HFF-Myc (cell line): ENCODE measurements around the gene SERPINA12.
"Not testable (repeated sequence)": the region's sequence is repeated elsewhere in the genome, so short reads cannot be mapped to it uniquely, and the experiment has no call there.

Source experiments
- DNase-seq: peaks from one replicate; pipeline ENCODE4 v3.0.0-alpha.2; 2011; ENCODE audit warnings: low read depth; ENCODE audit errors: extremely low read depth
- H3K4me3 ChIP-seq: replicated peaks from 2 replicates; pipeline ENCODE4 v1.5.1; 2011; ENCODE audit warnings: low read depth, mild to moderate bottlenecking, control low read depth, low read length
- TF ChIP-seq, protein P1 (sequence below): IDR thresholded peaks from 2 replicates; pipeline ENCODE4 v1.5.1; 2012; ENCODE audit warnings: mild to moderate bottlenecking, low read depth, low read length, control low read depth; ENCODE audit errors: missing control alignments

Gene SERPINA12

DNA sequence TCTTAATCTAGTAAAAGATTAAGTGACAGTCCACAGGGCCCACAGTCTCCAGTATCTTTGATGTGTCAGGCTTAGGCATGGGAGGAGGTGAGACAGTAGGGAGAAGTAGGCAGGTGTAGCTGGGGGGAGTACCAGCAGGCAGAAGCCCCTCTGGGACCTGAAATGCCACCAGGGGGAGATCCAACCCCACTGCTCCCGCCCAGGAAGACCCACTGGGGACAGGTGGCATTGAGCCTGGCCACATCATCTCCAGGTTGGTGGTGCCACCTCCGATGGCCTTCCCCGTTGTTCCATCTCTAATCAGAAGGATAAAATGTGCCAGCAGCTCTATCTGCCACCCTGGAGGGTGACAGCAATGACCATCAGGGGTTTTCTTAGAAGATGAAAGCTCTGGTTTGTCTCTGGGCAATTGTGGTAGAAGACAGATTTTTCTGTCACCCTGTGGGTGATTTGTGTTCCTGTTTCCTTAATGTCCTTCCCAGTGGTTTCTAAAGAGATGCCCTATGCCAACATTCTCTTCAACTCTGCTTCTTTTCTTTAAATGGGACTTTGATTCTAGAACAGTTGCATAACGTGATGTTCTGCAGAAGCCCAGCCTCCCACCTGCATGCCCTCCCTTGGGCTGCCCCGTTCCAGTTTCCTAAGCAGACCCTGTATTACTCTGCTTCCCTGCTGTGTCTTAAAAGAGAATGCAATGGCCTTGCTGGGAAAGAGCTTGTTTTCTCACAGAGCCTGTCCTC is 12.3 kb upstream of the SERPINA12 start:
- TF ChIP-seq, protein P1, sequence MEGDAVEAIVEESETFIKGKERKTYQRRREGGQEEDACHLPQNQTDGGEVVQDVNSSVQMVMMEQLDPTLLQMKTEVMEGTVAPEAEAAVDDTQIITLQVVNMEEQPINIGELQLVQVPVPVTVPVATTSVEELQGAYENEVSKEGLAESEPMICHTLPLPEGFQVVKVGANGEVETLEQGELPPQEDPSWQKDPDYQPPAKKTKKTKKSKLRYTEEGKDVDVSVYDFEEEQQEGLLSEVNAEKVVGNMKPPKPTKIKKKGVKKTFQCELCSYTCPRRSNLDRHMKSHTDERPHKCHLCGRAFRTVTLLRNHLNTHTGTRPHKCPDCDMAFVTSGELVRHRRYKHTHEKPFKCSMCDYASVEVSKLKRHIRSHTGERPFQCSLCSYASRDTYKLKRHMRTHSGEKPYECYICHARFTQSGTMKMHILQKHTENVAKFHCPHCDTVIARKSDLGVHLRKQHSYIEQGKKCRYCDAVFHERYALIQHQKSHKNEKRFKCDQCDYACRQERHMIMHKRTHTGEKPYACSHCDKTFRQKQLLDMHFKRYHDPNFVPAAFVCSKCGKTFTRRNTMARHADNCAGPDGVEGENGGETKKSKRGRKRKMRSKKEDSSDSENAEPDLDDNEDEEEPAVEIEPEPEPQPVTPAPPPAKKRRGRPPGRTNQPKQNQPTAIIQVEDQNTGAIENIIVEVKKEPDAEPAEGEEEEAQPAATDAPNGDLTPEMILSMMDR: no peak
- no peak for DNase-seq

DNA sequence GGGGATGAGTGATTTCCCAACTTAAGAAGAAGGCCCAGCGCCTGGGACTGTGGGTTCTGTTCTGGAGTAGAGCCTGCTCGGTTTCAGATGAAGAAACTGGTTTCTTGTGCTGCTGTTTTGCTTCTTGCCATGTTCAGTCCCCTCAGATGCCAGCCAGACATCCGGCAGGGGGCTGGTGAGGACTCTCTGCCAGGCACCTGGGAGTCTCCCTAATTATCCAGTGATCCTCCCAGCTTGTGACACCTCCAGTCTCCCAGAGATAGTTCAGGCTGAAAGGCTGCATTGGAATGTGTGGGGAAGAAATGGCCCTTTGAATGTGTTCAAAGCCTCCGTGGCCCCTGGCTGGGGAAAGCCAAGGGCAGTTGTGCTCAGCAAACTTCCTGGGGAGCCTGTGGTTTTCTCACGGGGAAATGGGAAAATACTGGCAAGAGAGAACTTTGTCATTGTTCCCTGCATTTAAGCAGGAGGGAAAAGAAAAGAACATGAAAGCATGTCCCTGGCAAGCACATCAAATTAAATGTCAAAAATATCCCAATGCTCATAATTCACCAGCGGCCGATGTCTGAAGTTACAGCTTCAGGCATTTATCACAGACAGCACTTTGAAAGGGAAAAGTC is 8.5 kb upstream of the SERPINA12 start:
- TF ChIP-seq, protein P1: no peak
- no peak overlapping the region for H3K4me3 ChIP-seq
- no peak for DNase-seq

More for the DNA sequence above, 12.3 kb upstream of the SERPINA12 start:
- no peak overlapping the region for H3K4me3 ChIP-seq

DNA sequence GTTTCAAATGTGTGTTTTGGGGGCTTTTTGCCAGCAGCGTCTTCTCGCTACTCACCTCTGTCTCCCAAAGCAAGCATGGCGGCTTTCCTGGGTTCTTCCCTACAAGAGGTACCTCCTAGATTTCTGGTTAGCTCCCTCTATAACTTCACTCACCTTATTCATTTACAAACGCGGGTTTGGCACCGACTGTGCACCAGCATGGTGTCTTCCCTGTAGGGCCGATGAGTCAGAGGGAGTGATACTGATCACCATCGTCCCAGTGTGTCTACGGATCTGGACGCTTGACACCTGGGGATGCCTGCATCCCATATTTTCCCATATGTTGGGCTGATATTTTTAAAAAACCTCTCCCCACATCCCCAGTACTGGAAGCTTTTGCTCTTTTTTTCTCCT is 8.0 kb upstream of the SERPINA12 start:
- no peak overlapping the region for H3K4me3 ChIP-seq
- DNase-seq: no peak
- TF ChIP-seq, protein P1: no peak

DNA sequence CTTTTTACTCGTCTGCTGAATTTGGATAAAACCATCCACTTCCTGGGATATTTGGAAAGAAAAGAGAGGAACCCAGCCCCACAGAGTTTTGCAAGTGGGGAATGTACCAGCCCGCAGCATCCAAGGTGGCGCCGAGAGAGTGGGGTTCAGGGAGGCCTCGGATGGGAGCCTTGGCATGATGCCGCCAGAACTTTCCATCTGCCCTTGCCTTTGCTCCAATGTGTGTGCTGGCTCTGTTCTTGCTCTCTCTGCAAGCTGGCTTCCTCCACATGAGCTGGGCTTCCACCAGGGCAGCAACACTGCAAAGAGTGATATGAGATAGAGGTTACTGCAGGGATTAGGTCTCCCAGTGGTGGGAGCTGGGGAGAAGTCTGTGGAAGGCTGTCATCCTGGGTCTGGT is 6.6 kb upstream of the SERPINA12 start:
- no peak overlapping the region for H3K4me3 ChIP-seq
- TF ChIP-seq, protein P1: no peak
- DNase-seq: no peak

DNA sequence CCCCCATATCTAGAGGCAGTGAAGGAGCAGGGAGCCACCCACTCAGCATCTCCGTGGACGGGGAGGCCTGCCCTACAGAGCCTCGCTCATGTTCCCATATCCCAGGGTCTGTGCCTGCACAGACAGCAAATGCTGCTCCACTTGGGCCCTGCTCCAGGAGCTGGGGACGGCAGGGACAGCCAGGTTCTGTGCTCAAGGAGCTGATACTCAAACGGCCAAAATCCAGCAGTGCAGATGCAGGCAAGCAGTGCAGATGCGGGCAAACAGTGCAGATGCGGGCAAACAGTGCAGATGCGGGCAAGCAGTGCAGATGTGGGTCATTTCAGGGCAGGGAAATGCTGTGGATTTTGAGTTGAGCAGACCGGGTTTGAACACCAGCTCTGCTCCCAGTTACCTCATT is 6.2 kb upstream of the SERPINA12 start:
- DNase-seq: no peak
- no peak overlapping the region for H3K4me3 ChIP-seq
- TF ChIP-seq, protein P1: no peak

DNA sequence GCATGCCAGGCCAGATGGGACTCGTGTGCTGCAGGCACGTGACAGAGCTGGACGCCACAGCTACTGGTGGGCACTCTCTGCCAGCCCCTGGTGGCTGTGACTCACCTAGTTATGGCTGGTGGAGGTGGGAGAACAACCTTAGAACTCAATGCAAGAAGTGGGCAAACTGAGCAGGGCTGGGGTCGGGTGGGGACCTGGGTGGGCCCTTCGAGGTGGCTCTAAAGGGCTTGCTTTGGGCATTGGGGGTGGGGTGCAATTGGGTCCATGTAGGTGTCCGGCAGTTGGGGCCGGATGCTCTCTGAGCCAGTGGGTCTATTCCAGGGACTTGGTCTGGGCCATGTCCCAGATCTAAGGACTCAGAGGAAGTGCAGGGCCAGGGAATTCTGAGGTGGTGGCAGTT is 5.1 kb upstream of the SERPINA12 start:
- DNase-seq: no peak
- TF ChIP-seq, protein P1: no peak
- H3K4me3 ChIP-seq: no peak overlapping the region

DNA sequence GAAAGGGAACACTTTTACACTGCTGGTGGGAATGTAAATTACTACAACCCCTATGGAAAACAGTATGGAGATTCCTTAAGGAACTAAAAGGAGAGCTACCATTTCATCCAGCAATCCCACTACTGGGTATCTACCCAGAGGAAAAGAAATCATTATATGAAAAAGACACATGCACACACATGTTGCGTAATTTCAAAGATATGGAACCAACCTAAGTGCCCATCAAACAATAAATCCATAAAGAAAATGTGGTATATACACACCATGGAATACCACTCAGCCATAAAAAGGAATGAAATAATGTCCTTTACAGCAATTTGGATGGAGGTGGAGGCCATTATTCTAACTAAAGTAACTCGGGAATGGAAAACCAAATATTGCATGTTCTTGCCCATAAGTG is 1.2 kb upstream of the SERPINA12 start:
- DNase-seq, H3K4me3 ChIP-seq: not testable (repeated sequence)
